ENCODE measurements around the gene SPATA2.

DNA sequence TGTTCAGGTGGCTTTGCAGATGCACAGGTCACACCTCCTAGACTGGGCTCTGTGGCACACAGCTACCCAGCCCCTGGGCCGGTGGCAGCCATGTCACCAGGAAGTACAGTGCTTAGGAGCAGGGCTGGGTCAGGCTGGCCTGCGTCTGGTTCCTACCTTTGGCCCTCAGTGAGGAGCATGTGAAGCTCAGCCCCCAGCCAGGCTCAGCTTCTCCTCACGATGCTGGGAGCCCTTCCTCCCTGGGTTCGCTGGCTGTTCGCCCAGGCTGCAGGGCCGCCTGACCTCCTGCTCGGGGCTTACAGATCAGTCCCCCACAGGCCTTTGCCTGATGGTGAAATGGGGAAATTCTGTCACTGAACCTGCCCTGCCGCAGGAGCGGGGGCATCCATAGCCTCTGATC, 23.1 kb downstream of the SPATA2 start:
- TF ChIP-seq, protein P1, sequence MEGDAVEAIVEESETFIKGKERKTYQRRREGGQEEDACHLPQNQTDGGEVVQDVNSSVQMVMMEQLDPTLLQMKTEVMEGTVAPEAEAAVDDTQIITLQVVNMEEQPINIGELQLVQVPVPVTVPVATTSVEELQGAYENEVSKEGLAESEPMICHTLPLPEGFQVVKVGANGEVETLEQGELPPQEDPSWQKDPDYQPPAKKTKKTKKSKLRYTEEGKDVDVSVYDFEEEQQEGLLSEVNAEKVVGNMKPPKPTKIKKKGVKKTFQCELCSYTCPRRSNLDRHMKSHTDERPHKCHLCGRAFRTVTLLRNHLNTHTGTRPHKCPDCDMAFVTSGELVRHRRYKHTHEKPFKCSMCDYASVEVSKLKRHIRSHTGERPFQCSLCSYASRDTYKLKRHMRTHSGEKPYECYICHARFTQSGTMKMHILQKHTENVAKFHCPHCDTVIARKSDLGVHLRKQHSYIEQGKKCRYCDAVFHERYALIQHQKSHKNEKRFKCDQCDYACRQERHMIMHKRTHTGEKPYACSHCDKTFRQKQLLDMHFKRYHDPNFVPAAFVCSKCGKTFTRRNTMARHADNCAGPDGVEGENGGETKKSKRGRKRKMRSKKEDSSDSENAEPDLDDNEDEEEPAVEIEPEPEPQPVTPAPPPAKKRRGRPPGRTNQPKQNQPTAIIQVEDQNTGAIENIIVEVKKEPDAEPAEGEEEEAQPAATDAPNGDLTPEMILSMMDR (conservative IDR thresholded peaks at IDR 0.05): no peak
- TF ChIP-seq ZFX (IDR thresholded peaks at IDR 0.05): no peak

Measured in C4-2B (cell line).